Tibial nerve (tissue), 4 donors: ENCODE results near the gene SPINT2. TPM values are rescaled to one million over a fixed set of nuclear protein-coding genes. Genes with fewer than 3 reads are reported as not detected.

Source experiments
- DNase-seq, 2 donors: peaks; one replicate each; pipeline ENCODE4 v3.0.0-alpha.2; 2019; ENCODE audit warnings: low spot score in 2 of 2
- H3K27ac ChIP-seq, 4 donors: fragments of 200-600 bp; sonication (generic) in 3 of 4; one replicate each; pipeline ENCODE4 v1.5.1; 2017 to 2019; ENCODE audit warnings: mild to moderate bottlenecking in 1 of 4
- H3K27me3 ChIP-seq, 2 donors: fragments of 200-600 bp; sonication (generic) in 1 of 2; one replicate each; pipeline versions ENCODE4 v1.5.1 to v1.6.0; 2017 to 2019
- H3K36me3 ChIP-seq, 3 donors: fragments of 200-600 bp; sonication (generic); one replicate each; pipeline ENCODE4 v1.5.1; 2018 to 2019
- H3K4me1 ChIP-seq, 4 donors: fragments of 200-600 bp; sonication (generic) in 3 of 4; one replicate each; pipeline ENCODE4 v1.5.1; 2017 to 2019
- H3K4me3 ChIP-seq, 4 donors: fragments of 200-600 bp; sonication (generic) in 3 of 4; one replicate each; pipeline ENCODE4 v1.5.1; 2017 to 2019; ENCODE audit warnings: mild to moderate bottlenecking in 1 of 4, moderate library complexity in 1 of 4
- H3K9me3 ChIP-seq, 4 donors: fragments of 200-600 bp; sonication (generic) in 3 of 4; one replicate each; pipeline ENCODE4 v1.5.1; 2017 to 2019
- CTCF ChIP-seq, 5 experiments: fragments of 200-600 bp in 3 of 5; fragments of 450-650 bp in 2 of 5; sonication (generic) in 3 of 5; IDR thresholded peaks; one replicate each; pipeline ENCODE4 v1.5.1; 2016 to 2019; ENCODE audit warnings: antibody characterized with exemption in 5 of 5, mild to moderate bottlenecking in 3 of 5, moderate library complexity in 2 of 5
- EP300 ChIP-seq, 2 donors: sonication (generic); formaldehyde crosslinking; IDR thresholded peaks; one replicate each; pipeline ENCODE4 v1.6.1; 2017; ENCODE audit warnings: antibody characterized with exemption in 2 of 2, mild to moderate bottlenecking in 1 of 2
- POLR2A ChIP-seq, 2 donors: fragments of 450-650 bp; IDR thresholded peaks; one replicate each; pipeline ENCODE4 v1.6.1; 2017; ENCODE audit warnings: antibody characterized with exemption in 2 of 2, mild to moderate bottlenecking in 2 of 2, moderate library complexity in 2 of 2
- WGBS, 2 donors: methylation state at CpG; one replicate each; pipeline ENCODE4 v1.1.5; 2018; 5-methylcytosine and 5-hydroxymethylcytosine counted together
- total RNA-seq, 4 donors: library from RNA; depleted of rRNA; stranded (reverse); fragments of >200 nt; gene quantifications; one replicate each; pipeline ENCODE4 v1.1.0, GENCODE V29; 2016

Gene SPINT2
- total RNA-seq, 4 donors from 2014 or later, result 39.0 to 79.1 (median 45.5) TPM

- H3K36me3 ChIP-seq, result no peaks in the 10 kb centered on the region
- peak overlapping the region; percentile 48 to 71 (median 55) for H3K4me3 ChIP-seq
- DNase-seq, result no peak
- peak overlapping the region; percentile 89 to 95 (median 90) for H3K27ac ChIP-seq
- H3K27me3 ChIP-seq, result peaks cover 0 to 8% of the 10 kb centered on the region in 2 donors
- no peak for TF ChIP-seq CTCF (IDR thresholded peaks at IDR 0.05)
- no peak for TF ChIP-seq EP300 (IDR thresholded peaks at IDR 0.05)
- H3K4me1 ChIP-seq, result peaks cover 0 to 39% (median 15%) of the 10 kb centered on the region in 4 donors
- WGBS, 2 donors, result 36% methylated on average over 8 of the region's 8 CpGs
- no peaks in the 10 kb centered on the region for H3K9me3 ChIP-seq
Observed at GRCh38 chr19:38316477-38317067, 52.2 kb downstream of the SPINT2 start.

- no peak for DNase-seq
- H3K27ac ChIP-seq, result peak overlapping the region in 2 of 4 donors; percentile 89 to 90
- H3K27me3 ChIP-seq, result peaks cover 0 to 8% of the 10 kb centered on the region in 2 donors
- 70 to 84% methylated on average over 11 of the region's 11 CpGs for WGBS, 2 donors
- no peaks in the 10 kb centered on the region for H3K36me3 ChIP-seq
- peak overlapping the region in 1 of 4 donors; percentile 58 for H3K4me3 ChIP-seq
- H3K9me3 ChIP-seq, result no peaks in the 10 kb centered on the region
- no peak for TF ChIP-seq EP300 (IDR thresholded peaks at IDR 0.05)
- TF ChIP-seq CTCF (IDR thresholded peaks at IDR 0.05), result no peak
- no peak for TF ChIP-seq POLR2A (IDR thresholded peaks at IDR 0.05)
- H3K4me1 ChIP-seq, result peaks cover 0 to 42% (median 15%) of the 10 kb centered on the region in 4 donors
Observed at GRCh38 chr19:38317104-38317612, 52.8 kb downstream of the SPINT2 start.

GRCh38 chr19:38318660-38319059, 54.3 kb downstream of the SPINT2 start:
- Histone ChIP-seq H3K27ac (no peak overlapping the region), H3K27me3 (peaks cover 0 to 8% of the 10 kb centered on the region in 2 donors), H3K9me3 (no peaks in the 10 kb centered on the region), H3K36me3 (no peaks in the 10 kb centered on the region), H3K4me1 (peaks cover 0 to 42% (median 15%) of the 10 kb centered on the region in 4 donors), H3K4me3 (no peak overlapping the region)
- 46 to 52% methylated on average over 6 of the region's 6 CpGs for WGBS, 2 donors
- no peak for DNase-seq
- TF ChIP-seq POLR2A (IDR thresholded peaks at IDR 0.05), result no peak
- no peak for TF ChIP-seq CTCF (IDR thresholded peaks at IDR 0.05)

GRCh38 chr19:38319421-38320258, 55.3 kb downstream of the SPINT2 start, which contains the start of gene KCNK6:
TSS of gene KCNK6 (plus strand) at chr19:38319845. CDS start at chr19:38319951, 106 bp downstream.
- DNase-seq, result peak in 1 of 2 donors; percentile 22
- Histone ChIP-seq H3K4me3 (peak within 1 kb of the TSS; percentile 53 to 78 (median 66)), H3K27ac (peak within 1 kb of the TSS; percentile 4 to 82 (median 42)), H3K4me1 (peaks cover 0 to 41% (median 15%) of the 10 kb centered on the region in 4 donors), H3K9me3 (no peaks in the 10 kb centered on the region), H3K36me3 (peaks cover 0 to 4% (median 0%) of the 10 kb centered on the region in 3 donors), H3K27me3 (peaks cover 0 to 8% of the 10 kb centered on the region in 2 donors)
- WGBS, 2 donors, result 2 to 5% methylated on average over 62 to 74 of the region's 76 CpGs
- TF ChIP-seq EP300 (IDR thresholded peaks at IDR 0.05) (no peak), POLR2A (IDR thresholded peaks at IDR 0.05) (peak in 1 of 2 donors; percentile 51), CTCF (IDR thresholded peaks at IDR 0.05) (no peak)
